ENCODE results near the gene STUM.

DNA sequence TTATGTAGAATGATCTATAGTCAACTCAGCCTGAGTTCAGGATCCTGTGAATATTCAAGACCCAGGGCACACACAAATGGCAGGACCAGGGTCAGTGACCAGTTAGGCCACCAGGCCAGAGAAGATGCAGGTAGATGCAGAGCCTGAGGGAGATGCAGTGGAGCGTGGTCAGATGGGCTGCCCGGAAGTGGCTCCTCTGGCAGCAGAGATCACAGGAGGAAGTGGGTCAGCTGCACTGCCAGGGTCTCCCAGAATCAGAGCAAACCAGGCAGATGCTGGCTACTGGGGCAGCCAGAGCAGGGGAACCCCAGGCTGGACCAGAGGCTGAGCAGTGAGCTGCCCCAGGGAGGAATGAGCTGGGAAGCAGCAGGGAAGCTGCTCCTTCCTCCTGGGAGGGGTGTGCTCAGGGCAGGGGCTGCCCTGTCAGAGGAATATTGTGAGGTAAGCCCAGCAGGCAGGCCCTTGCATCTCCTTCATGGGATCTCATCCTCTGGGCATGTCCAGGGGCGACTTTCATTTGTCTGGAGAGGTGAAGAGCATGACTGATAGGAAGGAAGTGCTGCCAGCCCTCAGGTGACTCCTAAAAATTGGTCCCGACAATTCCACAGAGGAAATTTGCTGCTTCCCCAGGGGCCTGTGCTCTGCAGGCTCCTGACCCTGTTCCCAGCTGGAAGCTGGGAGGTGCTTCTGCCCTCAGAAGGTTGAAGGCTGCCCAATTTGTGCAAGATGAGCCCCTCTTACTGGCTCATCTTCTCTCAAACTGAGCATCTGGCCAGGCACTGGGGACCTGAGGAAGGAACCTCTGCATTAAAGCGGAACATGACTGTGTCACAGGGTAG is 49.3 kb downstream of the STUM start:
- TF ChIP-seq, protein P1, sequence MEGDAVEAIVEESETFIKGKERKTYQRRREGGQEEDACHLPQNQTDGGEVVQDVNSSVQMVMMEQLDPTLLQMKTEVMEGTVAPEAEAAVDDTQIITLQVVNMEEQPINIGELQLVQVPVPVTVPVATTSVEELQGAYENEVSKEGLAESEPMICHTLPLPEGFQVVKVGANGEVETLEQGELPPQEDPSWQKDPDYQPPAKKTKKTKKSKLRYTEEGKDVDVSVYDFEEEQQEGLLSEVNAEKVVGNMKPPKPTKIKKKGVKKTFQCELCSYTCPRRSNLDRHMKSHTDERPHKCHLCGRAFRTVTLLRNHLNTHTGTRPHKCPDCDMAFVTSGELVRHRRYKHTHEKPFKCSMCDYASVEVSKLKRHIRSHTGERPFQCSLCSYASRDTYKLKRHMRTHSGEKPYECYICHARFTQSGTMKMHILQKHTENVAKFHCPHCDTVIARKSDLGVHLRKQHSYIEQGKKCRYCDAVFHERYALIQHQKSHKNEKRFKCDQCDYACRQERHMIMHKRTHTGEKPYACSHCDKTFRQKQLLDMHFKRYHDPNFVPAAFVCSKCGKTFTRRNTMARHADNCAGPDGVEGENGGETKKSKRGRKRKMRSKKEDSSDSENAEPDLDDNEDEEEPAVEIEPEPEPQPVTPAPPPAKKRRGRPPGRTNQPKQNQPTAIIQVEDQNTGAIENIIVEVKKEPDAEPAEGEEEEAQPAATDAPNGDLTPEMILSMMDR (conservative IDR thresholded peaks at IDR 0.05 in 1 of 2, IDR thresholded peaks at IDR 0.05 in 1 of 2; ENCODE audit: low read depth in 1 of 2, low read length in 2 of 2): no peak
- TF ChIP-seq EZH2 (IDR thresholded peaks at IDR 0.05; ENCODE audit: low read length, missing control alignments): no peak

All from fibroblast of lung (primary cell).